AG09319 (cell line): Measurements from ENCODE around the gene MRPL51.

Source experiments
- DNase-seq: peaks from one replicate; pipeline ENCODE4 v3.0.0-alpha.2; 2010; ENCODE audit warnings: low read depth; ENCODE audit errors: extremely low read depth
- CTCF ChIP-seq: IDR thresholded peaks from 2 replicates; pipeline ENCODE4 v1.5.1; 2011; ENCODE audit warnings: low read depth, mild to moderate bottlenecking, inconsistent platforms, low read length, moderate library complexity

The MRPL51 gene

GRCh38 chr12:6461401-6462233 lies 31.4 kb downstream of the MRPL51 start:
- DNase-seq = no peak
- no peak for TF ChIP-seq CTCF

GRCh38 chr12:6460751-6461371 lies 32.2 kb downstream of the MRPL51 start:
- no peak for TF ChIP-seq CTCF

GRCh38 chr12:6459004-6459337 lies 34.1 kb downstream of the MRPL51 start:
- no peak for TF ChIP-seq CTCF
- no peak for DNase-seq

More at GRCh38 chr12:6460751-6461371, 32.2 kb downstream of the MRPL51 start:
- DNase-seq = no peak

- no peak for TF ChIP-seq CTCF
- DNase-seq = no peak
These were observed 34.6 kb downstream of the MRPL51 start for GRCh38 chr12:6458281-6459003.

GRCh38 chr12:6457220-6457945 lies 35.7 kb downstream of the MRPL51 start:
- no peak for DNase-seq
- TF ChIP-seq CTCF = no peak

- no peak for TF ChIP-seq CTCF
- no peak for DNase-seq
These were observed 40.0 kb downstream of the MRPL51 start for GRCh38 chr12:6452944-6453630.
